Psoas muscle (tissue), 8 donors: ENCODE measurements around the gene FABP3. TPM values are rescaled to one million over a fixed set of nuclear protein-coding genes. Genes with fewer than 3 reads are reported as not detected.
A peak's percentile ranks its signal among the peaks of the same experiment; 100 is the strongest.
"Not testable (repeated sequence)": the region's sequence is repeated elsewhere in the genome, so short reads cannot be mapped to it uniquely, and the experiment has no call there.

Experiments used
- ATAC-seq, 4 donors: fragments of 200-7000 bp; cut with Tn5 transposase; one replicate each; pipeline ENCODE4 v1.9.1; 2020; ENCODE audit warnings: moderate library complexity in 3 of 4, mild to moderate bottlenecking in 2 of 4
- DNase-seq, 2 donors: peaks; one replicate each; pipeline ENCODE4 v3.0.0-alpha.2; 2020
- H3K27ac ChIP-seq: fragments of 200-600 bp; one replicate; pipeline ENCODE4 v1.8.0; 2022
- H3K27me3 ChIP-seq, 3 donors: fragments of 200-600 bp in 1 of 3; one replicate each; pipeline versions ENCODE4 v1.6.1 to v1.8.0; 2013 to 2022; ENCODE audit warnings: low read length in 2 of 3, mild to moderate bottlenecking in 2 of 3, moderate library complexity in 1 of 3; ENCODE audit not compliant: insufficient read depth in 3 of 3
- H3K36me3 ChIP-seq, 2 donors: fragments of 200-600 bp in 1 of 2; one replicate each; pipeline versions ENCODE4 v1.6.1 to v1.8.0; 2013 to 2022; ENCODE audit warnings: low read depth in 1 of 2, mild to moderate bottlenecking in 1 of 2, moderate library complexity in 1 of 2; ENCODE audit not compliant: insufficient read depth in 1 of 2
- H3K4me1 ChIP-seq: fragments of 200-600 bp; one replicate; pipeline ENCODE4 v1.8.0; 2022
- H3K4me3 ChIP-seq: fragments of 200-600 bp; one replicate; pipeline ENCODE4 v1.8.0; 2022; ENCODE audit warnings: mild to moderate bottlenecking
- H3K9me3 ChIP-seq: fragments of 200-600 bp; one replicate; pipeline ENCODE4 v1.8.0; 2022
- CTCF ChIP-seq: fragments of 200-600 bp; IDR thresholded peaks from one replicate; pipeline ENCODE4 v1.8.0; 2022; ENCODE audit warnings: antibody characterized with exemption
- WGBS, 3 donors: extraction: QIAGEN DNeasy Blood & Tissue Kit; methylation state at CpG; one replicate each; pipeline versions ENCODE4 v1.1.6 to v1.1.7; 2013; 5-methylcytosine and 5-hydroxymethylcytosine counted together
- intact Hi-C, 2 donors: fragments of 100-400 bp; cut with DNase I; formaldehyde crosslinking; loops; one replicate each; pipeline versions ENCODE4 v1.11.0 to v1.14.2; 2022
- polyA plus RNA-seq, 3 donors: library from polyadenylated mRNA; stranded (reverse); fragments of 200-250 nt; gene quantifications; one replicate each; pipeline ENCODE4 v1.2.3, GENCODE V29; 2013
- total RNA-seq, 4 donors: library from RNA; stranded (reverse); fragmentation: NEBNext Ultra II Directional in 2 of 4; extraction: Animal tissue kit (Norgen Biotek cat#: 25700) in 2 of 4; gene quantifications; one replicate each; pipeline versions ENCODE4 v1.2.1 to v1.2.4, GENCODE V29; 2021 to 2023
- donor health status: healthy with polysubstance abuse.
- donor health status: DM: no; HTN: no; CAD: no; lungs with moderate emphysema.
- donor health status: Bipolar disorder and iron deficiency.
- donor health status: healthy.
- donor health status: DM: yes; HTN: yes; CAD: no.
- donor health status: DM: no; HTN: no; CAD: no.
- donor health status: DM: no; HTN: no; CAD: no.
- donor health status: DM: yes; HTN: yes; CAD: no.

FABP3 gene
- total and polyA plus RNA-seq, 7 donors, result 467 to 4,001 (median 2,603) TPM

GRCh38 chr1:31389616-31390015, 16.7 kb upstream of the FABP3 start:
- DNase-seq (no peak), ATAC-seq (no peak)
- no peaks in the 10 kb centered on the region for H3K36me3 ChIP-seq
- H3K4me3 ChIP-seq, result no peak overlapping the region
- WGBS, 3 donors, result 92 to 93% (median 93%) methylated on average over 7 of the region's 7 CpGs
- no peak overlapping the region for H3K27ac ChIP-seq
- H3K27me3 ChIP-seq, result no peaks in the 10 kb centered on the region
- H3K4me1 ChIP-seq, result peaks cover 15% of the 10 kb centered on the region
- H3K9me3 ChIP-seq, result no peaks in the 10 kb centered on the region
- no peak for TF ChIP-seq CTCF
- intact Hi-C loops, result loop anchor here in 1 of 2 donors (5.0 kb wide), 1 partner anchor 158 kb away; no protein-coding TSS in a partner anchor

GRCh38 chr1:31387612-31388011, 14.7 kb upstream of the FABP3 start:
- no peaks in the 10 kb centered on the region for H3K9me3 ChIP-seq
- H3K4me3 ChIP-seq, result no peak overlapping the region
- no peak for TF ChIP-seq CTCF
- whole genome bisulfite sequencing, 3 donors, result 63 to 70% (median 66%) methylated on average over 10 of the region's 10 CpGs
- no peak for DNase-seq
- H3K4me1 ChIP-seq, result peaks cover 30% of the 10 kb centered on the region
- no peaks in the 10 kb centered on the region for H3K27me3 ChIP-seq
- H3K27ac ChIP-seq, result no peak overlapping the region
- H3K36me3 ChIP-seq, result no peaks in the 10 kb centered on the region
- no peak for ATAC-seq
- intact Hi-C loops, result no loop called here

- peaks cover 39% of the 10 kb centered on the region for H3K4me1 ChIP-seq
- intact Hi-C loops, H3K4me3 ChIP-seq, DNase-seq, H3K36me3 ChIP-seq, H3K27me3 ChIP-seq, H3K9me3 ChIP-seq, ATAC-seq, H3K27ac ChIP-seq: not testable (repeated sequence)
- 71 to 76% (median 72%) methylated on average over 8 of the region's 8 CpGs for WGBS, 3 donors
Observed at GRCh38 chr1:31386576-31387243, 13.8 kb upstream of the FABP3 start.

GRCh38 chr1:31383967-31384366, 11.1 kb upstream of the FABP3 start:
- Histone ChIP-seq H3K9me3 (no peaks in the 10 kb centered on the region), H3K4me3 (no peak overlapping the region), H3K27ac (peak overlapping the region; percentile 89), H3K4me1 (peaks cover 59% of the 10 kb centered on the region), H3K36me3 (no peaks in the 10 kb centered on the region), H3K27me3 (no peaks in the 10 kb centered on the region)
- no peak for TF ChIP-seq CTCF
- DNase-seq (no peak), ATAC-seq (no peak)
- WGBS, 3 donors, result 82 to 94% (median 85%) methylated on average over 1 of the region's 1 CpG
- intact Hi-C loops, result loop anchor here (5.0 kb wide), 1 partner anchor 38 kb away; no protein-coding TSS in a partner anchor

- DNase-seq, result peak in 1 of 2 donors; percentile 36
- Histone ChIP-seq H3K27me3 (no peaks in the 10 kb centered on the region), H3K27ac (peak overlapping the region; percentile 89), H3K4me1 (peaks cover 59% of the 10 kb centered on the region), H3K9me3 (no peaks in the 10 kb centered on the region), H3K4me3 (no peak overlapping the region), H3K36me3 (no peaks in the 10 kb centered on the region)
- no peak for TF ChIP-seq CTCF
- WGBS, 3 donors, result 44 to 63% (median 59%) methylated on average over 3 of the region's 3 CpGs
- ATAC-seq, result peak; percentile 5 to 43 (median 28)
- intact Hi-C loops, result loop anchor here (5.0 kb wide), 1 partner anchor 40 kb away; no protein-coding TSS in a partner anchor
Observed at GRCh38 chr1:31382379-31382989, 9.6 kb upstream of the FABP3 start.
